Keratinocyte (primary cell): Measurements from ENCODE around the gene IGF1. TPM values are rescaled to one million over a fixed set of nuclear protein-coding genes. Genes with fewer than 3 reads are reported as not detected.

Source experiments
- DNase-seq: peaks from one replicate; pipeline ENCODE4 v3.0.0-alpha.2; 2011; ENCODE audit warnings: low read depth, missing footprints, low spot score
- FAIRE-seq: peaks from 2 replicates; lab custom pipeline; 2011; peaks lifted over from hg19 to GRCh38; lab: Jason Lieb, UNC
- H2AFZ ChIP-seq: 2 replicates; pipeline ENCODE4 v1.6.0; 2012; ENCODE audit warnings: low read length, control low read depth, inconsistent platforms; ENCODE audit not compliant: control insufficient read depth
- H3K27ac ChIP-seq: 2 replicates; pipeline ENCODE4 v1.5.1; 2011; ENCODE audit warnings: low read length; ENCODE audit not compliant: control insufficient read depth, insufficient read depth
- H3K27me3 ChIP-seq: 3 replicates; pipeline ENCODE4 v1.6.0; 2011; ENCODE audit warnings: low read length; ENCODE audit not compliant: control insufficient read depth, insufficient read depth; ENCODE audit errors: extremely low read depth
- H3K36me3 ChIP-seq, 2 experiments: 2 replicates in 1 of 2; 3 replicates in 1 of 2; pipeline ENCODE4 v1.5.1; 2011; ENCODE audit warnings: low read length in 2 of 2, mild to moderate bottlenecking in 1 of 2; ENCODE audit not compliant: control insufficient read depth in 2 of 2, insufficient read depth in 2 of 2; ENCODE audit errors: extremely low read depth in 1 of 2
- H3K4me1 ChIP-seq: 3 replicates; pipeline ENCODE4 v1.5.1; 2011; ENCODE audit warnings: low read length; ENCODE audit not compliant: control insufficient read depth, insufficient read depth; ENCODE audit errors: extremely low read depth
- H3K4me2 ChIP-seq: 3 replicates; pipeline ENCODE4 v1.6.0; 2011; ENCODE audit warnings: low read depth, low read length; ENCODE audit not compliant: control insufficient read depth, insufficient read depth; ENCODE audit errors: extremely low read depth
- H3K4me3 ChIP-seq, 3 experiments: fragments of 200-600 bp in 1 of 3; sonication (generic) in 1 of 3; 2 replicates in 2 of 3; 3 replicates in 1 of 3; pipeline ENCODE4 v1.5.1; 2011 to 2016; ENCODE audit warnings: low read length in 3 of 3, mild to moderate bottlenecking in 3 of 3, control low read depth in 2 of 3, inconsistent platforms in 1 of 3, low read depth in 1 of 3, mixed read lengths in 1 of 3, mixed run types in 1 of 3, moderate library complexity in 1 of 3; ENCODE audit not compliant: control insufficient read depth in 2 of 3, insufficient read depth in 2 of 3; ENCODE audit errors: extremely low read depth in 1 of 3
- H3K79me2 ChIP-seq: 2 replicates; pipeline ENCODE4 v1.6.0; 2012; ENCODE audit warnings: low read length; ENCODE audit not compliant: control insufficient read depth, insufficient read depth
- H3K9ac ChIP-seq: 3 replicates; pipeline ENCODE4 v1.6.0; 2011; ENCODE audit warnings: low read length; ENCODE audit not compliant: control insufficient read depth, insufficient read depth; ENCODE audit errors: extremely low read depth
- H3K9me1 ChIP-seq: 3 replicates; pipeline ENCODE4 v1.6.0; 2011; ENCODE audit warnings: low read length; ENCODE audit not compliant: control insufficient read depth, insufficient read depth; ENCODE audit errors: extremely low read depth
- H3K9me3 ChIP-seq: 2 replicates; pipeline ENCODE4 v1.5.1; 2012; ENCODE audit warnings: low read depth, low read length; ENCODE audit not compliant: control insufficient read depth
- H4K20me1 ChIP-seq: 3 replicates; pipeline ENCODE4 v1.6.0; 2011; ENCODE audit warnings: low read length; ENCODE audit not compliant: control insufficient read depth, insufficient read depth; ENCODE audit errors: extremely low read depth
- EZH2 ChIP-seq: IDR thresholded peaks from one replicate; pipeline ENCODE4 v1.6.1; 2012; ENCODE audit warnings: inconsistent platforms, mild to moderate bottlenecking, low read length, moderate library complexity
- dilution Hi-C: fragments of 300-500 bp; cut with MboI; formaldehyde crosslinking; loops from one replicate; pipeline ENCODE4 v1.7.0; 2020; ENCODE audit warnings: low sequenced_read_pairs; ENCODE audit not compliant: extremely low pct_ligation_motif_present
- polyA plus RNA-seq, 5 experiments: library from polyadenylated mRNA; depleted of rRNA in 3 of 5; stranded (reverse) in 3 of 5; stranded (forward) in 1 of 5; unstranded in 1 of 5; fragments of >200 nt; gene quantifications; 1 replicate in 1 of 5; 2 replicates in 3 of 5; 3 replicates in 1 of 5; pipeline versions ENCODE4 v1.2.1 to v1.2.3, GENCODE V29; 2011 to 2012; ENCODE audit warnings: missing spikeins in 2 of 5, low read depth in 1 of 5, low replicate concordance in 1 of 5
- TF ChIP-seq, protein P1 (sequence below), 3 experiments: IDR thresholded peaks in 1 of 3; conservative IDR thresholded peaks in 1 of 3; optimal IDR thresholded peaks in 1 of 3; 2 replicates in 2 of 3; 3 replicates in 1 of 3; pipeline versions ENCODE3 to v1.5.1; 2011; ENCODE audit warnings: low read length in 3 of 3, mild to moderate bottlenecking in 3 of 3, moderate library complexity in 2 of 3, control low read depth in 1 of 3, inconsistent platforms in 1 of 3; ENCODE audit not compliant: insufficient read depth in 2 of 3; ENCODE audit errors: extremely low read depth in 1 of 3

Gene IGF1
- polyA plus RNA-seq, 1 donor (not counting 4 experiments of a cell fraction or from before 2014, with no cell fraction given) = not detected

DNA sequence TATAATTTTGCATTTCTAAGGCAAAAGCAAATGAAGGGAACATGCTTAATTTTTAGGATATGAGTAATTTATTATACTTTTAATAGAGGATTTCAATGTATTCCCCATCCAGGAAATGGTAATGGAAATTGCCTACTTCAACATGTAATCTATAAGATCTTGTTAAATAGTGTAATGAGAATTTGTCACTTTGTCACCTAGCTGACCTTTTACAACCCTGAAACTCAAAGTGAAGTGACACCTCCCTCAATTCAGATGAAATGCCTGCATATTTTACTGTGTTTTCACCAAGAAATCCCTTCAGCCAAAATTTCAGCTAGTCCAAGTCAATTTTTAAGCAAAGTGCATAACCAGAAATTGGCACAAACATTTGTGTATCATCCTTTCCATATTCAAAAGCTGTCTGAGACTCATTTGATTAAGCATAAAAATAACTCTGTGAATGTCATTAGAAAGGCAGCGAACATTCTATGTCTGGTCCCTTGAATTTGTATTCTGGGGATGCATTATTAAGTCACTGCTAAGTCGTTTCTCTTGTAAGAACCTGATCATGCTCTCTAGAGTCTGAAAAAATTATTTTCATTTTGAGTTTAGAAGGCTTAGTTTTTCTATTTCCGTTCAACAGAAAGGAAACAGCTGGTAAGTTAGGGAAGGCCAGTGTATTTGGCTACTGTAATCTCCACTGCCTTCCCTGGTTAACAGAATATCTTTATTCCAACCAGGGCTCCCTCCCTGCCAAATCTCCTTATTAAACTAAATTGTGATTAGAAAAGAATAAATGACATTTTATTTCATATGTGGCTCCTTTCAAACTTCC, 100.8 kb downstream of the IGF1 start:
- Histone ChIP-seq H3K79me2 (no peaks in the 10 kb centered on the region), H2AFZ (no peak overlapping the region), H3K9me3 (no peaks in the 10 kb centered on the region), H3K27me3 (no peaks in the 10 kb centered on the region), H3K4me2 (no peak overlapping the region), H3K36me3 (no peaks in the 10 kb centered on the region), H3K9ac (no peak overlapping the region), H3K4me1 (no peaks in the 10 kb centered on the region), H3K27ac (no peak overlapping the region), H4K20me1 (no peaks in the 10 kb centered on the region), H3K9me1 (no peaks in the 10 kb centered on the region), H3K4me3 (no peak overlapping the region)
- dilution Hi-C loops = no loop called here
- FAIRE-seq (no peak), DNase-seq (no peak)
- TF ChIP-seq, protein P1, sequence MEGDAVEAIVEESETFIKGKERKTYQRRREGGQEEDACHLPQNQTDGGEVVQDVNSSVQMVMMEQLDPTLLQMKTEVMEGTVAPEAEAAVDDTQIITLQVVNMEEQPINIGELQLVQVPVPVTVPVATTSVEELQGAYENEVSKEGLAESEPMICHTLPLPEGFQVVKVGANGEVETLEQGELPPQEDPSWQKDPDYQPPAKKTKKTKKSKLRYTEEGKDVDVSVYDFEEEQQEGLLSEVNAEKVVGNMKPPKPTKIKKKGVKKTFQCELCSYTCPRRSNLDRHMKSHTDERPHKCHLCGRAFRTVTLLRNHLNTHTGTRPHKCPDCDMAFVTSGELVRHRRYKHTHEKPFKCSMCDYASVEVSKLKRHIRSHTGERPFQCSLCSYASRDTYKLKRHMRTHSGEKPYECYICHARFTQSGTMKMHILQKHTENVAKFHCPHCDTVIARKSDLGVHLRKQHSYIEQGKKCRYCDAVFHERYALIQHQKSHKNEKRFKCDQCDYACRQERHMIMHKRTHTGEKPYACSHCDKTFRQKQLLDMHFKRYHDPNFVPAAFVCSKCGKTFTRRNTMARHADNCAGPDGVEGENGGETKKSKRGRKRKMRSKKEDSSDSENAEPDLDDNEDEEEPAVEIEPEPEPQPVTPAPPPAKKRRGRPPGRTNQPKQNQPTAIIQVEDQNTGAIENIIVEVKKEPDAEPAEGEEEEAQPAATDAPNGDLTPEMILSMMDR (optimal IDR thresholded peaks at IDR 0.05 in 1 of 3, IDR thresholded peaks at IDR 0.05 in 1 of 3, conservative IDR thresholded peaks at IDR 0.05 in 1 of 3; ENCODE audit: extremely low read depth in 1 of 3, insufficient read depth in 2 of 3, low read length in 3 of 3) = no peak
- no peak for TF ChIP-seq EZH2

DNA sequence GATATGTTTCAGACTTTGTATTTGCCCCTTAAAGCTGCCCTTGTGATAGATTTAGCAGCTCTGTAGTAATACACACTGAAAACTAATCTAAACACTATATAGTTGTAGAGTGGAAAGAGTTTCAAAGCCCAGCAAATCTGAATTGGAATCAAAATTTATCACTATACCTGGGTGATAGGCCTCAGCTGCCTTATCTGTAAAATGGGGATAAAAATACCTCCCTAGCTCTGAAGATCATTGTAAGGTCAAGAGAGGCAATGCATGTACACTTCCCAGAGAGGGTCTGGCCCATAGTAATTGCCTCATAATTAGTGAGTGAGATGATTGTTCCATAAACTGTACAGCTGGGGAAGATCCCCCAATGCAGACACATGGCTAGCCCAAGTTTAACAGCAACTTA, 103.6 kb downstream of the IGF1 start:
- H3K4me1 ChIP-seq = no peaks in the 10 kb centered on the region
- H3K79me2 ChIP-seq = no peaks in the 10 kb centered on the region
- no peaks in the 10 kb centered on the region for H4K20me1 ChIP-seq
- H3K36me3 ChIP-seq = no peaks in the 10 kb centered on the region
- H3K9ac ChIP-seq = no peak overlapping the region
- FAIRE-seq (no peak), DNase-seq (no peak)
- no peaks in the 10 kb centered on the region for H3K27me3 ChIP-seq
- no peak for TF ChIP-seq EZH2
- TF ChIP-seq, protein P1 (optimal IDR thresholded peaks at IDR 0.05 in 1 of 3, IDR thresholded peaks at IDR 0.05 in 1 of 3, conservative IDR thresholded peaks at IDR 0.05 in 1 of 3; ENCODE audit: extremely low read depth in 1 of 3, insufficient read depth in 2 of 3, low read length in 3 of 3) = no peak
- H2AFZ ChIP-seq = no peak overlapping the region
- no peaks in the 10 kb centered on the region for H3K9me3 ChIP-seq
- no peak overlapping the region for H3K4me3 ChIP-seq
- dilution Hi-C loops = no loop called here
- no peaks in the 10 kb centered on the region for H3K9me1 ChIP-seq
- H3K27ac ChIP-seq = no peak overlapping the region
- no peak overlapping the region for H3K4me2 ChIP-seq
